Lung (tissue), 12 donors: ENCODE measurements around the gene RPS6KA2. TPM values are rescaled to one million over a fixed set of nuclear protein-coding genes. Genes with fewer than 3 reads are reported as not detected.

Experiments
- ATAC-seq: fragments of 200-7000 bp; cut with Tn5 transposase; one replicate; pipeline ENCODE4 v1.9.1; 2020; ENCODE audit warnings: moderate number of reproducible peaks; ENCODE audit not compliant: insufficient read depth, low FRiP score
- DNase-seq, 3 donors: peaks; one replicate each; pipeline ENCODE4 v3.0.0-alpha.2; 2013 to 2017
- H3K27ac ChIP-seq, 2 donors: one replicate each; pipeline ENCODE4 v1.5.1; 2013; ENCODE audit warnings: mild to moderate bottlenecking in 2 of 2, moderate library complexity in 2 of 2, control low read depth in 1 of 2, inconsistent platforms in 1 of 2, low read depth in 1 of 2, low read length in 1 of 2
- H3K27me3 ChIP-seq, 3 donors: one replicate each; pipeline ENCODE4 v1.5.1; 2013; ENCODE audit warnings: low read length in 2 of 3; ENCODE audit not compliant: control insufficient read depth in 3 of 3, insufficient read depth in 3 of 3
- H3K36me3 ChIP-seq, 4 donors: one replicate each; pipeline ENCODE4 v1.5.1; 2013; ENCODE audit warnings: low read length in 4 of 4, mild to moderate bottlenecking in 1 of 4, moderate library complexity in 1 of 4; ENCODE audit not compliant: control insufficient read depth in 4 of 4, insufficient read depth in 4 of 4
- H3K4me1 ChIP-seq, 5 donors: one replicate each; pipeline ENCODE4 v1.5.1; 2013; ENCODE audit warnings: low read length in 5 of 5, mild to moderate bottlenecking in 2 of 5, moderate library complexity in 1 of 5; ENCODE audit not compliant: control insufficient read depth in 5 of 5, insufficient read depth in 5 of 5
- H3K4me3 ChIP-seq: one replicate; pipeline ENCODE4 v1.5.1; 2013; ENCODE audit warnings: mild to moderate bottlenecking, control low read depth, moderate library complexity
- H3K9ac ChIP-seq, 2 donors: one replicate each; pipeline ENCODE4 v1.5.1; 2013; ENCODE audit warnings: low read length in 2 of 2, control low read depth in 1 of 2; ENCODE audit not compliant: insufficient read depth in 1 of 2
- H3K9me3 ChIP-seq, 4 donors: one replicate each; pipeline ENCODE4 v1.5.1; 2013; ENCODE audit warnings: low read length in 3 of 4, mild to moderate bottlenecking in 1 of 4, moderate library complexity in 1 of 4; ENCODE audit not compliant: control insufficient read depth in 4 of 4, insufficient read depth in 3 of 4
- whole genome bisulfite sequencing, 2 donors: extraction: QIAGEN DNeasy Blood & Tissue Kit; methylation state at CpG; one replicate each; pipeline ENCODE4 v1.1.7; 2013; 5-methylcytosine and 5-hydroxymethylcytosine counted together
- polyA plus RNA-seq, 2 donors: library from polyadenylated mRNA; stranded (reverse); fragments of 200-250 nt; gene quantifications; one replicate each; pipeline ENCODE4 v1.2.1, GENCODE V29; 2013
- total RNA-seq, 2 donors: library from RNA; depleted of rRNA in 1 of 2; stranded (reverse); fragments of >200 nt in 1 of 2; gene quantifications; one replicate each; pipeline ENCODE4 v1.2.1, GENCODE V29; 2014 to 2021
- TF ChIP-seq, protein P1 (sequence below): IDR thresholded peaks from 2 replicates; pipeline ENCODE4 v1.5.1; 2012; ENCODE audit warnings: mild to moderate bottlenecking; ENCODE audit errors: control extremely low read depth, extremely low read depth
- donor health status: control.
- donor health status: control.
- donor health status: Bipolar disorder and iron deficiency.
- donor health status: healthy.
- donor health status: DM: yes; HTN: yes; CAD: no.

The RPS6KA2 gene
- total and polyA plus RNA-seq, 4 donors: 61.9 to 185 (median 105) TPM

DNA sequence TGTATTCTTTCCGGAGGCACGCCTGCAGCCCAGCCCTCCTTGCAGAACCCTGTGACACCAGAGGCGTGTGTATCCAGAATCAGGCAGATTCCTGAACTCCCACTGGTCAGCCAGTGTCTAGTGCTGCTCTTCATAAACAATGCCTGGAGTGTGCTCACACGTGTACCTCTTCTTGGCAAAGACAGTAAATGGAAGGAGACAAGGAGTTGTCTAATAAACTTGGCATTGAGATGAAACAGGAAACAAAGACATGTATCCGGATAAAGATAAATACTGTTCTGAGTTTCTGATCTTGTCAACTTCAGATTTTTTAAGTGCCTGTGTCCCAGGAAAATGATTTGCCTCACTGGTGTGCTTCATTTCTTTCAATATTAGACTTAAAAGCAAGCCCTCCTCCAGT lies 1.7 kb downstream of the RPS6KA2 start:
- H3K4me1 ChIP-seq: peaks cover 1 to 28% (median 18%) of the 10 kb centered on the region in 5 donors
- peak overlapping the region; percentile 95 for H3K4me3 ChIP-seq
- TF ChIP-seq, protein P1, sequence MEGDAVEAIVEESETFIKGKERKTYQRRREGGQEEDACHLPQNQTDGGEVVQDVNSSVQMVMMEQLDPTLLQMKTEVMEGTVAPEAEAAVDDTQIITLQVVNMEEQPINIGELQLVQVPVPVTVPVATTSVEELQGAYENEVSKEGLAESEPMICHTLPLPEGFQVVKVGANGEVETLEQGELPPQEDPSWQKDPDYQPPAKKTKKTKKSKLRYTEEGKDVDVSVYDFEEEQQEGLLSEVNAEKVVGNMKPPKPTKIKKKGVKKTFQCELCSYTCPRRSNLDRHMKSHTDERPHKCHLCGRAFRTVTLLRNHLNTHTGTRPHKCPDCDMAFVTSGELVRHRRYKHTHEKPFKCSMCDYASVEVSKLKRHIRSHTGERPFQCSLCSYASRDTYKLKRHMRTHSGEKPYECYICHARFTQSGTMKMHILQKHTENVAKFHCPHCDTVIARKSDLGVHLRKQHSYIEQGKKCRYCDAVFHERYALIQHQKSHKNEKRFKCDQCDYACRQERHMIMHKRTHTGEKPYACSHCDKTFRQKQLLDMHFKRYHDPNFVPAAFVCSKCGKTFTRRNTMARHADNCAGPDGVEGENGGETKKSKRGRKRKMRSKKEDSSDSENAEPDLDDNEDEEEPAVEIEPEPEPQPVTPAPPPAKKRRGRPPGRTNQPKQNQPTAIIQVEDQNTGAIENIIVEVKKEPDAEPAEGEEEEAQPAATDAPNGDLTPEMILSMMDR: no peak
- ATAC-seq (no peak), DNase-seq (peak in 2 of 3 donors; percentile 26 to 51)
- 45 to 64% methylated on average over 5 of the region's 5 CpGs for WGBS, 2 donors
- peak overlapping the region; percentile 76 to 100 for H3K27ac ChIP-seq
- H3K36me3 ChIP-seq: no peaks in the 10 kb centered on the region
- no peak overlapping the region for H3K9ac ChIP-seq
- H3K9me3 ChIP-seq: no peaks in the 10 kb centered on the region
- H3K27me3 ChIP-seq: peaks cover 0 to 4% (median 3%) of the 10 kb centered on the region in 3 donors

DNA sequence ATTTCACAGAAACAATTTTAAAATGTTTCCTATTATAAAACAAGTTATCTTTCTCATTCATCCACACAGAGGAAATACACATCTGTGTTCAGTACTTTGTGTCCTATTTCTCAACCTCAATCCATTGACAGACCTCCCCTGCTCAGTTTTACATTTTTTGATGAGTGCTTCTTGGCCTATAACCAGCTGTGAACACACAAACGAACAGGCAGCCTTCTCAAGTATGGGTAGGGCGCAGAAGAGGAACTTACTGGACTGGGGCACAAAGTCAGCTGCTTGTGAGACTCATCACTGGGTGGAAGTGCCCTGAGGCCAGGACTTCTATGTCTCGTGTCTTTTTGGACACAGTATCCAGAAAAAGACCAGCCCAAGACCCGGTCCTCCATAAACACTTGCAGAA lies 2.8 kb downstream of the RPS6KA2 start:
- Histone ChIP-seq H3K27me3 (no peaks in the 10 kb centered on the region), H3K4me3 (no peak overlapping the region), H3K27ac (peak overlapping the region; percentile 56 to 100), H3K9me3 (no peaks in the 10 kb centered on the region), H3K4me1 (peaks cover 10 to 38% (median 24%) of the 10 kb centered on the region in 5 donors), H3K36me3 (peaks cover 0 to 1% (median 0%) of the 10 kb centered on the region in 4 donors), H3K9ac (no peak overlapping the region)
- WGBS, 2 donors: 30 to 35% methylated on average over 4 of the region's 4 CpGs
- TF ChIP-seq, protein P1: no peak
- ATAC-seq: no peak
- DNase-seq: peak in 2 of 3 donors; percentile 58 to 69

DNA sequence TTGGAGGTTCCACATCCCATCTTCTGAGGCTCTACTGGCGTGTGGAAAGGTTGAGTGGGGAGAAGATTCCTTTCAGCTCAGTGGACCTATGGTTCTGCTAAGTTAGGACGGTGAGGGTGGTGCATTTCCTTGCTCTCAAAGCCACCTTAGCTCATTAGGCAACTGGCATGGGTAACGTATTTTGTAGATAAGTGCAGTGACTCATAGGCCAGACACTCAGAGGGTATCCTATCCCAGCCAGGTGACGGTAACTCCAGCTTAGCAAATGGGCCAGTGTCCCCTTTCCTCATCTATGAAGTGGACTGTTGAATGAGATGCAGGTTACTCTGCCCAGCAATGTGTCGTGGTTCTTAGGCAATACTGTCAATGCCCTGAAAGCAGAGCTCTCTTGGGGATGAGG lies 3.7 kb downstream of the RPS6KA2 start:
- ATAC-seq (no peak), DNase-seq (no peak)
- Histone ChIP-seq H3K27ac (peak overlapping the region; percentile 60 to 91), H3K9ac (no peak overlapping the region), H3K27me3 (no peaks in the 10 kb centered on the region), H3K4me1 (peaks cover 14 to 32% (median 23%) of the 10 kb centered on the region in 5 donors), H3K9me3 (no peaks in the 10 kb centered on the region), H3K36me3 (peaks cover 0 to 7% (median 2%) of the 10 kb centered on the region in 4 donors), H3K4me3 (no peak overlapping the region)
- TF ChIP-seq, protein P1: no peak
- 68 to 73% methylated on average over 5 of the region's 5 CpGs for WGBS, 2 donors

DNA sequence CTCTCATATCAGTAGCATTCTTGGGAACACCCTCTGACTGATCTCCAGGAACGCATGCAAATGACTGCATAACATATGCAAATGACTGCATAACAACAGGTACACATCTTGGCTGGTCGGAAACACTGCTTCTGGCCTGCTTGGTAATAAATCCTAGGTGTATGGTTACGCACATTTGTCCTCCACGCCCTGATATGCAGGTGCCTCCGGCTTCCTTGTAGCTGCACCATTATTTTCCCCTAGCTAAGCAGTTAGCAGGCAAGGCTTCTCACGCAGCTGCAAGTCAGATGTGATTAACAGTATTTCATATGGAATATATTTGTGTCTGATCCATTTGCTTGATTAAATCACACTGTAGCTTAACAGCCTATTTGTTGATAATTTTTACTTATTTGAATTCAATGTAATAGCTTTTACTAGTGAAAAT lies 5.9 kb downstream of the RPS6KA2 start:
- peak overlapping the region; percentile 36 to 75 for H3K27ac ChIP-seq
- TF ChIP-seq, protein P1: no peak
- H3K4me1 ChIP-seq: peaks cover 14 to 35% (median 26%) of the 10 kb centered on the region in 5 donors
- no peak overlapping the region for H3K9ac ChIP-seq
- no peak for ATAC-seq
- no peak for DNase-seq
- H3K9me3 ChIP-seq: no peaks in the 10 kb centered on the region
- peaks cover 0 to 21% (median 2%) of the 10 kb centered on the region in 4 donors for H3K36me3 ChIP-seq
- H3K27me3 ChIP-seq: no peaks in the 10 kb centered on the region
- WGBS, 2 donors: 77 to 78% methylated on average over 6 of the region's 6 CpGs
- H3K4me3 ChIP-seq: no peak overlapping the region
